ENCODE results near the gene MED13L. TPM values are rescaled to one million over a fixed set of nuclear protein-coding genes. Genes with fewer than 3 reads are reported as not detected.

The MED13L gene
- total and polyA plus RNA-seq, 2 donors (not counting 1 experiment from before 2014, with no cell fraction given), result 56.5 to 97.3 TPM

- Histone ChIP-seq H3K27ac (ENCODE audit: insufficient read depth, low read length) (no peak overlapping the region), H3K36me3 (ENCODE audit: control insufficient read depth, insufficient read depth, low read length) (no peaks in the 10 kb centered on the region), H4K20me1 (ENCODE audit: control insufficient read depth, extremely low read depth, insufficient read depth, low read length) (no peaks in the 10 kb centered on the region), H3K4me3 (replicated peaks in 1 of 4; ENCODE audit: control extremely low read depth in 1 of 4, insufficient read depth in 1 of 4, low read depth in 3 of 4, low read length in 4 of 4) (no peak overlapping the region), H3K4me1 (ENCODE audit: control insufficient read depth, extremely low read depth, insufficient read depth, low read length) (no peaks in the 10 kb centered on the region), H3K79me2 (ENCODE audit: control insufficient read depth, insufficient read depth, low read length) (no peaks in the 10 kb centered on the region), H3K27me3 (ENCODE audit: control insufficient read depth, insufficient read depth, low read length) (no peaks in the 10 kb centered on the region), H3K4me2 (ENCODE audit: extremely low read depth, insufficient read depth, low read length) (no peak overlapping the region), H2AFZ (ENCODE audit: low read length) (no peak overlapping the region), H3K9ac (ENCODE audit: insufficient read depth, low read length) (no peak overlapping the region), H3K9me3 (ENCODE audit: control insufficient read depth, insufficient read depth, low read depth, low read length) (no peaks in the 10 kb centered on the region)
- TF ChIP-seq EZH2 (IDR thresholded peaks at IDR 0.05; ENCODE audit: low read length, missing control alignments), result no peak
- no peak for TF ChIP-seq CTCF (conservative IDR thresholded peaks at IDR 0.05 in 1 of 2, IDR thresholded peaks at IDR 0.05 in 1 of 2; ENCODE audit: low read depth in 1 of 2, low read length in 2 of 2)
- DNase-seq (ENCODE audit: low read depth in 2 of 2), result peak in 1 of 2 donors; percentile 47
These were observed 332.5 kb downstream of the MED13L start for GRCh38 chr12:115944837-115945490.

- H3K4me2 ChIP-seq (ENCODE audit: extremely low read depth, insufficient read depth, low read length), result no peak overlapping the region
- H3K36me3 ChIP-seq (ENCODE audit: control insufficient read depth, insufficient read depth, low read length), result no peaks in the 10 kb centered on the region
- no peaks in the 10 kb centered on the region for H3K4me1 ChIP-seq (ENCODE audit: control insufficient read depth, extremely low read depth, insufficient read depth, low read length)
- no peak for DNase-seq (ENCODE audit: low read depth in 2 of 2)
- no peaks in the 10 kb centered on the region for H4K20me1 ChIP-seq (ENCODE audit: control insufficient read depth, extremely low read depth, insufficient read depth, low read length)
- no peaks in the 10 kb centered on the region for H3K79me2 ChIP-seq (ENCODE audit: control insufficient read depth, insufficient read depth, low read length)
- no peak overlapping the region for H3K27ac ChIP-seq (ENCODE audit: insufficient read depth, low read length)
- H3K9me3 ChIP-seq (ENCODE audit: control insufficient read depth, insufficient read depth, low read depth, low read length), result no peaks in the 10 kb centered on the region
- no peak overlapping the region for H3K9ac ChIP-seq (ENCODE audit: insufficient read depth, low read length)
- H2AFZ ChIP-seq (ENCODE audit: low read length), result no peak overlapping the region
- TF ChIP-seq CTCF (conservative IDR thresholded peaks at IDR 0.05 in 1 of 2, IDR thresholded peaks at IDR 0.05 in 1 of 2; ENCODE audit: low read depth in 1 of 2, low read length in 2 of 2) (no peak), EZH2 (IDR thresholded peaks at IDR 0.05; ENCODE audit: low read length, missing control alignments) (no peak)
- H3K4me3 ChIP-seq (replicated peaks in 1 of 4; ENCODE audit: control extremely low read depth in 1 of 4, insufficient read depth in 1 of 4, low read depth in 3 of 4, low read length in 4 of 4), result no peak overlapping the region
- no peaks in the 10 kb centered on the region for H3K27me3 ChIP-seq (ENCODE audit: control insufficient read depth, insufficient read depth, low read length)
These were observed 333.1 kb downstream of the MED13L start for GRCh38 chr12:115944392-115944742.

GRCh38 chr12:115943630-115944391, 333.7 kb downstream of the MED13L start:
- Histone ChIP-seq H3K4me3 (replicated peaks in 1 of 4; ENCODE audit: control extremely low read depth in 1 of 4, insufficient read depth in 1 of 4, low read depth in 3 of 4, low read length in 4 of 4) (no peak overlapping the region), H4K20me1 (ENCODE audit: control insufficient read depth, extremely low read depth, insufficient read depth, low read length) (no peaks in the 10 kb centered on the region), H2AFZ (ENCODE audit: low read length) (no peak overlapping the region), H3K9ac (ENCODE audit: insufficient read depth, low read length) (no peak overlapping the region), H3K9me3 (ENCODE audit: control insufficient read depth, insufficient read depth, low read depth, low read length) (no peaks in the 10 kb centered on the region), H3K79me2 (ENCODE audit: control insufficient read depth, insufficient read depth, low read length) (no peaks in the 10 kb centered on the region), H3K4me2 (ENCODE audit: extremely low read depth, insufficient read depth, low read length) (no peak overlapping the region), H3K4me1 (ENCODE audit: control insufficient read depth, extremely low read depth, insufficient read depth, low read length) (no peaks in the 10 kb centered on the region), H3K36me3 (ENCODE audit: control insufficient read depth, insufficient read depth, low read length) (no peaks in the 10 kb centered on the region), H3K27me3 (ENCODE audit: control insufficient read depth, insufficient read depth, low read length) (no peaks in the 10 kb centered on the region), H3K27ac (ENCODE audit: insufficient read depth, low read length) (no peak overlapping the region)
- TF ChIP-seq CTCF (conservative IDR thresholded peaks at IDR 0.05 in 1 of 2, IDR thresholded peaks at IDR 0.05 in 1 of 2; ENCODE audit: low read depth in 1 of 2, low read length in 2 of 2), result no peak
- no peak for TF ChIP-seq EZH2 (IDR thresholded peaks at IDR 0.05; ENCODE audit: low read length, missing control alignments)
- DNase-seq (ENCODE audit: low read depth in 2 of 2), result peak in 1 of 2 donors; percentile 82
